ENCODE measurements around the gene UBASH3B.
A peak's percentile ranks its signal among the peaks of the same experiment; 100 is the strongest.

The UBASH3B gene

GRCh38 chr11:122758339-122758738 is 102.8 kb downstream of the UBASH3B start:
- no peak for DNase-seq (ENCODE audit: low read depth)
- TF ChIP-seq, protein P1, sequence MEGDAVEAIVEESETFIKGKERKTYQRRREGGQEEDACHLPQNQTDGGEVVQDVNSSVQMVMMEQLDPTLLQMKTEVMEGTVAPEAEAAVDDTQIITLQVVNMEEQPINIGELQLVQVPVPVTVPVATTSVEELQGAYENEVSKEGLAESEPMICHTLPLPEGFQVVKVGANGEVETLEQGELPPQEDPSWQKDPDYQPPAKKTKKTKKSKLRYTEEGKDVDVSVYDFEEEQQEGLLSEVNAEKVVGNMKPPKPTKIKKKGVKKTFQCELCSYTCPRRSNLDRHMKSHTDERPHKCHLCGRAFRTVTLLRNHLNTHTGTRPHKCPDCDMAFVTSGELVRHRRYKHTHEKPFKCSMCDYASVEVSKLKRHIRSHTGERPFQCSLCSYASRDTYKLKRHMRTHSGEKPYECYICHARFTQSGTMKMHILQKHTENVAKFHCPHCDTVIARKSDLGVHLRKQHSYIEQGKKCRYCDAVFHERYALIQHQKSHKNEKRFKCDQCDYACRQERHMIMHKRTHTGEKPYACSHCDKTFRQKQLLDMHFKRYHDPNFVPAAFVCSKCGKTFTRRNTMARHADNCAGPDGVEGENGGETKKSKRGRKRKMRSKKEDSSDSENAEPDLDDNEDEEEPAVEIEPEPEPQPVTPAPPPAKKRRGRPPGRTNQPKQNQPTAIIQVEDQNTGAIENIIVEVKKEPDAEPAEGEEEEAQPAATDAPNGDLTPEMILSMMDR (IDR thresholded peaks at IDR 0.05; ENCODE audit: low read depth, low read length, missing control alignments) = no peak
- in situ Hi-C loops (cut with HindIII; ENCODE audit: low sequenced_read_pairs) = loop anchor here (5.0 kb wide), 1 partner anchor 91 kb away; no protein-coding TSS in a partner anchor
- no peak overlapping the region for H3K4me3 ChIP-seq (ENCODE audit: low read depth, low read length)

GRCh38 chr11:122758974-122759373 is 103.5 kb downstream of the UBASH3B start:
- TF ChIP-seq, protein P1 (IDR thresholded peaks at IDR 0.05; ENCODE audit: low read depth, low read length, missing control alignments) = no peak
- in situ Hi-C loops (cut with HindIII; ENCODE audit: low sequenced_read_pairs) = loop anchor here (5.0 kb wide), 1 partner anchor 92 kb away; no protein-coding TSS in a partner anchor
- DNase-seq (ENCODE audit: low read depth) = peak; percentile 73
- H3K4me3 ChIP-seq (ENCODE audit: low read depth, low read length) = no peak overlapping the region

- DNase-seq (ENCODE audit: low read depth) = no peak
Observed at GRCh38 chr11:122763108-122763507, 107.6 kb downstream of the UBASH3B start.

GRCh38 chr11:122764371-122765090 is 109.0 kb downstream of the UBASH3B start:
- no peak for DNase-seq (ENCODE audit: low read depth)
- TF ChIP-seq, protein P1 (IDR thresholded peaks at IDR 0.05; ENCODE audit: low read depth, low read length, missing control alignments) = no peak
- H3K4me3 ChIP-seq (ENCODE audit: low read depth, low read length) = no peak overlapping the region
- in situ Hi-C loops (cut with HindIII; ENCODE audit: low sequenced_read_pairs) = no loop called here

More at GRCh38 chr11:122763108-122763507, 107.6 kb downstream of the UBASH3B start:
- no peak overlapping the region for H3K4me3 ChIP-seq (ENCODE audit: low read depth, low read length)
- TF ChIP-seq, protein P1 (IDR thresholded peaks at IDR 0.05; ENCODE audit: low read depth, low read length, missing control alignments) = no peak
- in situ Hi-C loops (cut with HindIII; ENCODE audit: low sequenced_read_pairs) = no loop called here

- in situ Hi-C loops (cut with HindIII; ENCODE audit: low sequenced_read_pairs) = no loop called here
- DNase-seq (ENCODE audit: low read depth) = no peak
- H3K4me3 ChIP-seq (ENCODE audit: low read depth, low read length) = no peak overlapping the region
- TF ChIP-seq, protein P1 (IDR thresholded peaks at IDR 0.05; ENCODE audit: low read depth, low read length, missing control alignments) = no peak
Observed at GRCh38 chr11:122765487-122766131, 110.1 kb downstream of the UBASH3B start.

GRCh38 chr11:122769126-122769780 is 113.7 kb downstream of the UBASH3B start:
- TF ChIP-seq, protein P1 (IDR thresholded peaks at IDR 0.05; ENCODE audit: low read depth, low read length, missing control alignments) = no peak
- DNase-seq (ENCODE audit: low read depth) = no peak
- in situ Hi-C loops (cut with HindIII; ENCODE audit: low sequenced_read_pairs) = no loop called here
- H3K4me3 ChIP-seq (ENCODE audit: low read depth, low read length) = no peak overlapping the region
